Stimulated activated naive CD4-positive, alpha-beta T cell (primary cell): ENCODE data around the gene D2HGDH.
"Not testable (repeated sequence)": the region's sequence is repeated elsewhere in the genome, so short reads cannot be mapped to it uniquely, and the experiment has no call there.

Experiments
- DNase-seq, 6 experiments: peaks; one replicate each; lab custom pipeline; 2025; lab: John Stamatoyannopoulos, UW

Gene D2HGDH

DNA sequence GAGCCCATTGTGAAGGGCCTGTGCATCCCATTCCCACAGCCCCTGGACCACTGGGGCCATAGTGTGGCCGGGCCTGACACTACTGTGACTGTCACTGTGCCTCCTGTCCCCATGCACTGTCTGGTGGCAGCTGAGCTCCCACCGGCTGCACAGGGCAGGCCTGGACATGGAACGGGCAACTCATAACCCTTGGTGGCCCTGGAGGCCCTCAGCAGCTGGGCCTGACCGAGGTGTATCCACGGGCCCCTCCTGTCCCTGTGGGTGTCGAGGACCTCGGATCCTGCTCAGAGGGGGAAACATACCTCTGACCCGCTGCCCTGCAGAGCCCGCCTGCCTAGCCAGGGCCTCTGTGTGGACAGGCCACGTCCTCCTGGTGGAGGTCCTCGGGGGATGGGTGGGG is 34.4 kb downstream of the D2HGDH start:
- DNase-seq = no peak

DNA sequence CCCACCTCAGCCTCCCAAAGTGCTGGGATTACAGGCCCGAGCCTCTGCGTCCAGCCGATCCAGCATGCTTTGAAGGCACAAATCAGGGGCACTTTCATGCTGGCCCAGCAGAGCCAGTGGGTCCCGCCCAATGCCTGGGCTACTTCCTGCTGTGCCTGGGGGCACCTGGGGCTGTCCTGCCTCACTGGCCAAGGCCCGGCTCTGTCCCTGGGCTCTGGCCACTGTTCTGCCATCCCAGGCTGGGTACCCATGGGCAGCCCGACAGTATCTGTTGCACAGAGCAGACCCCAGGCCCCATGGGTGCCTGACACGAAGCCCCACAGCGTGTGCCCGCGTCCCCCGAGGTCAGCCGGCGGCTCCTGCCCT is 35.4 kb downstream of the D2HGDH start:
- DNase-seq = no peak

DNA sequence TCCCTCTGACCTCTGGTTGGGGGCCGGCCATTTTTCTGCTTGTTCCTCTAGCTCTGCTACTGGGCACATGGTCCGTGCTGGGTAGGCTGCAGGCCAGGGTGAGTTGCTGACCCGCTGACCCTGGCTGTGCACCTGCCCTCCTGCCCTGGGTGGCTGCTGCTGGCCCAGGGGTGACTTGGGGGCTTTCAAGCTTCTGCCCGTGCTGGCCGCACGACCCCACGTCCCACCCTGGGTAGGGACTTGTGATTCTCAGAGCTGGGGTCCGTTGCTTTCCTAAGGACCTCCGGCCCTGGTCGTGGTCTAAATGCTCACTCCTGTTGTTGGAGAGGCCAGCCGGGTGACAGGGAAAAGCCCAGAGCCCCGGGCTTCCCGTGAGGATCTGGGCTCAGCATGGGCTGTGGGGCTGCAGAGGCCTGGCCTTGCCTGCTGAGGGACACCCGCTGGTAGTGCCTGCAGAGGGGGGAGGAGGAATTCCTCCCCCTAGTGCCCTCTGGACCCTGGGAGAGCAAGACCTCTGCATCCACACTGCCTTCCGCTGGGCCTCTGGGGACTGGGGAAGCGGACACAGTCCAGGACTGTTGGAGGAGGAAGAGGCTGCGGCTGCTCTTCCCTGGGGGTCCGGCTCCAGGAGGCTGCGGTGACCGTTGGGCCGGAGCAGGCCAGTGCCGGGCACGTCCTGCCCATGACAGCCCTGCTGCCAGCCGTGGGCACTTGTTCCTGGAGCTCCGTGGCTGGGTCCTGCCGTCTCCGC is 35.9 kb downstream of the D2HGDH start:
- DNase-seq = no peak

DNA sequence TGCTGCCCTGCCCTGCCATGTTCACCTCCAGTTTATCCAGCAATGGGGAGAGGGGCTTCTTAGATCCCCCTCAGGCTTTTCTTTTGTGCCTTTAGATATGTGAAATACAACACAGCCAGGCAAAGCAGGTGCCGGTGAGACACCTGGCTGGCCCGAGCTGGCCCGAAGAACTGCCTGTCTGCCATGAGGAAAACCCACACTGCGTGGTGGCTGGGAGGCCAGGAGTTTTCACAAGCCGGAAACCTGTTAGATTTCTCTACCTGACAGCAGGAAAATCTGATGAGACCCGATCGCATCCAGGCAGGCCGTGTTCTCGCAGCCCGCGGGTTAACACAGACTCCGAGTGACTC is 36.5 kb downstream of the D2HGDH start:
- no peak for DNase-seq

DNA sequence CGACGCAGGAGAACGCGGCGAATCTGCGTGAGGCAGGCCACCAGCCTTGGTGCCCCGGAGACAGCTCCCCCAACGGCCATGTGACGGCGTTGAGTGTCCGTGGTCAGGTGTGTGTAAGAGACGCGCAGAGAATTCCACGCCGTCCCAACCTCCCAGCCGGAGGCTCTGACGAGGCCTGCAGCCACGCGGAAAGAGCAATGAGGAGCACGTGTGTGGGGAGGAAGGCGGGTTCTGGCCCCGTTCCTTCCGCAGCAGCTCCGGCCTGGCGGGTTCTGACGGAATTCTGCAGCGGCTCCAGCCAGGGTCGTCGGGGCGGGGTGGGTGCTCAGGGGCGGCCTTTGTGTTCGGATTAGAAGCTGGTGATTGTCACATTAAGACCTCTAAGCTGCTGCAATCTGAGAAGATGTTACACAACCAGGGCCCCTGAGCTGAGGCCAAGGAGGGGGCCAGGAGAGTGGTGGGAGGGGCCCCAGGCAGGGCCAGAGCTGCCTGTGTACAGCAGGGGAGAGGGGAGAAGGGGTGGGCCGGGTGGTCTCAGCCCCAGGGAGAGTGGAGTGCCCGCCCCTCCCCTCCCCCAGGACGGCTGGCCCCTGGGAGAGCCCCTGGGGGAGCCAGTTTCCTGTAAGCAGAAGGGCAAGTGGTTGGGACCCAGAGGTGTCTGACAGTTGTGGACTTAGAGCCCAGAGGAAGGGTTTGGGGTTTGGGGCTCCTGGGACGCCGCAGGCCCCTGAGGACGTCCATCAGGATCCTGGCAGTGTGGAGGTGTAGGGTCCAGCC is 37.0 kb downstream of the D2HGDH start:
- no peak for DNase-seq

DNA sequence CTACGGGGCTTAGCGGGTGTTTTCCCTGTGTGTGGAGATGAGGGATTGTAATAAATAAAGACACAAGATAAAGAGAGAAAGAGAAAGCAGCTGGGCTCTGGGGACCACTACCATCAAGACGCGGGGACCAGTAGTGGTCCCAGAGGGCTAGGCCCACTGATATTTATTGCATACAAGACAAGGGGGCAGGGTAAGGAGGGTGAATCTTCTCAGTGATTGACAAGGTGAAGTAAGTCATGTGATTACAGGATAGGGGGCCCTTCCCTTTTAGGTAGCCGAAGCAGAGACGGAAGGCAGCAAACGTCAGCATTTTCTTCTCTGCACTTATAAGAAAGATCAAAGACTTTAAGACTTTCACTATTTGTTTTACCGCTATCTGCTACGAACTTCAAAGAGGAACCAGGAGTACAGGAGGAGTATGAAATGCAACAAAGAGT is 37.7 kb downstream of the D2HGDH start:
- DNase-seq = peak in 3 of 6 experiments; percentile 26 to 47 (median 44)

DNA sequence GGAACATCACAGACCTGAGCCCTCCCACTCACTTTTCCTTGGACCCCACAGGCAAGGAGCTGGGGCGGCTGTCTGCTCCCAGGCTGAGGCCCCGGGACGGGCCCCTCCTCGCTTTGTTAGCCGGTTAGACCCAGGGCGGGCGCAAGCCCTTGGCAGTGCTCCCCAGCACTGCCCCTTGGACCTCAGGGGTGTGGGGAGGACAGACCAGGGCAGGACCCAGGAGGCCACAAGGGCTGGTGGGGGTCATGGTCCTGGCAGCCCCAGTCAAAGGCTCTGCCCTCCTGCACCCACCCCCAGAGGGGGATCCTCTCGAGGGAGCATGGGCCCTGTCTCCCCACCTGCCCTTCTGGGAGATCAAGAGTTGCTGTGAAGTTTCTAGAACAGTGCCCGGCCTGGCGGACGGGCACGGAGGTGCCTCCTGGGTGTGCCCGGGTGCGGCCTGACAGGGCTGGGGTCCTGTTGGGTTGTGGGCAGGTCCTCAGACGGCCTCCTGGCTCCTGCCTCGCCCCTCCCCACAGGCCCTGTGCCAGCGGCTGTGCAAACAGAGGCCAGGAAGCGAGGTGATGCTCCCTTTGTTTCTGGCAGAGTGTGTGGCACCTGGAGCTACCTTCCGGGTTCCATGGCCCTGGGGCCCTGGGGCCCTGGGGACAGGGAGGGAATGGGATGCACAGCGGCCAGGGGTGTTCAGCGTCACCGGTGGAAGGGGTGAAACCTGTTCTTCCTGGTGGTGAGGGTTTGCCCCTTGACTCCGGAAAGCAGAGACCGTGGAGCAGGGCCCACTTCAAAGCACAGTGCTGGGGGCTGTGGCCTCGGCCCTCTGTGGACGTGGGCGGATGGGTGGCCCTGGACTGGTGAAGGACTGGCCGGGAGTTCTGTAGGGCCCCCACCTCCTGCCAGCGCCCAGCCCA is 39.3 kb downstream of the D2HGDH start:
- DNase-seq = no peak

DNA sequence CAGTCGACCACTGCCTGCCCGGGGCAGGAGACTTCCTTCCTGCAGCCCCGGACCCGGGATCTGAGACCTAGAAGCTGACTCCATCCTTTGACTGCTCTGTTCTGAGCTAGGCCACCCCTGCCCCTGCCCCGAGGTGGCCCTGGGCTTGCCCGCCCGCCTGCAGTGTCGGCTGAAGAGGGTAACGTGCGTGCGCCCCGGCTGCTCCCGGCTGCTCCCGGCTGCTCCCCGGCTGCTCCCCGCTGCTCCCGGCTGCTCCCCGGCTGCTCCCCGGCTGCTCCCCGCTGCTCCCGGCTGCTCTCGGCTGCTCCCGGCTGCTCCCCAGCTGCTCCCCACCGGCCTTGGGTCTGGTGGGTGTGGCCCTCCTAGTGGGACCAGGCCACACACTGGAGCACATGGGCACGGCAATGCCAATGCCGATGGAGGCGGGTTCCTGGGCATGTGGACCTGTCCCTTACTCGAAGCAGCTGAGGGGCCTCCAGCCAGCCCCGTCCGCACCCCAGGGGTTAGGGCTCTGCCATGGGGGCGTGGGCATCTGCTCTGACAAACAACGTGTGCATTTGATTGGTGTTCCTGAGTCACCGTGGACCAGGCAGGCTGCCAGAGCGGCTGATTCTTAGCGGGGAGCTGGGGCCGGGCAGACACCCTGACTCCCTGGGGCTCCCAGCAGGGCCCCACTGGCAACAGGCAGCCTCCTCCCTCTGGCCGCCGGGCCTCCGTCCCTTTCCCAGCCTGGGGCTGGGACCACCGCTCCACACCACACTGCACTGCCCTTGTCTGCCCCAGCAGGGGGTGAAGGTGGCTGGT is 40.2 kb downstream of the D2HGDH start:
- no peak for DNase-seq

DNA sequence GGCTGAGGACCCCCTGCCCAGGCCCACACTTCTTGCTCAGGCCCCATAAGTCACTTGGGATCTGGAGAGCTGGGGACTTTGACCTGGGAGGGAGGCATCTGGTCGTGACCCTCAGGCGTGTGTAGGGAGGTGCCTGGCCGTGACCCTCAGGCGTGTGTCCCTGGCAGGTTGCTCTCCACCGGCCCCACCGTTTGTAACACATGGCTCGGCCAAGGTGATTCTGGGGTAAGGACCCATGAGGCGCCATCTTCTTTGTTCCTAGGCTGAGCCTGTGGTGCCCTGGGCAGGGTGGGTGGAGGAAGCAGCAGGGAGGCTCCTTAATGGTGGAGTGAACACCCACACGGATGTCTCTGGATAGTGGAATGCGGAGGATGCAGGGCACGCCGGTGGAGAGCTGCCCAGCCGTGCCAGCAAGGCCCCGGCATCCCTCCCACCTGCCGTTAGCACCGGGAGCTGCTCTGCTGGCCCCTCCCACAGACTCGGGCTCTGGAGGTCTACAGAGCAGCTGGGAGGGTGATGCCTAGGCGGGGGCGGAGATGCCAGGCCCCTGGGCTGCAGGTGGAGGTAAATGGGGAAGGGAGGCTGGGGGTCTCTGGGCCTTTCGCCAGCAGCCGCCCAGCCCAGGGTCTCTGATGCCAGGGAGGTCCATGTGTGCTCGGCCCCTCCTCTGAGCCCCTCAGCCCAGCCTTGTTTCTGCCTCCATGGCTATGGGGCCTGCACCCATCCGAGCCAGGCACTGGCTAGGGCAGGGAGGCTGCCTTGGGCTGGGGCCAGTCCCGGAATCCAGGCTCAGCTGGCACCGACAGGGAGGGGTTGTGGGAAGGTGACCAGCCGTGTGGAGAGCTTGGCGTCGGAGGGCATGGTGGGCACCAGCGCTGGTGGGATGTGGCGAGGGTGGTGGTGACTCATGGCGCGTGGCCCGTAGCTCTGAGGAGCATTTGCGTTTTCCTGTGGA is 41.1 kb downstream of the D2HGDH start:
- DNase-seq = no peak

DNA sequence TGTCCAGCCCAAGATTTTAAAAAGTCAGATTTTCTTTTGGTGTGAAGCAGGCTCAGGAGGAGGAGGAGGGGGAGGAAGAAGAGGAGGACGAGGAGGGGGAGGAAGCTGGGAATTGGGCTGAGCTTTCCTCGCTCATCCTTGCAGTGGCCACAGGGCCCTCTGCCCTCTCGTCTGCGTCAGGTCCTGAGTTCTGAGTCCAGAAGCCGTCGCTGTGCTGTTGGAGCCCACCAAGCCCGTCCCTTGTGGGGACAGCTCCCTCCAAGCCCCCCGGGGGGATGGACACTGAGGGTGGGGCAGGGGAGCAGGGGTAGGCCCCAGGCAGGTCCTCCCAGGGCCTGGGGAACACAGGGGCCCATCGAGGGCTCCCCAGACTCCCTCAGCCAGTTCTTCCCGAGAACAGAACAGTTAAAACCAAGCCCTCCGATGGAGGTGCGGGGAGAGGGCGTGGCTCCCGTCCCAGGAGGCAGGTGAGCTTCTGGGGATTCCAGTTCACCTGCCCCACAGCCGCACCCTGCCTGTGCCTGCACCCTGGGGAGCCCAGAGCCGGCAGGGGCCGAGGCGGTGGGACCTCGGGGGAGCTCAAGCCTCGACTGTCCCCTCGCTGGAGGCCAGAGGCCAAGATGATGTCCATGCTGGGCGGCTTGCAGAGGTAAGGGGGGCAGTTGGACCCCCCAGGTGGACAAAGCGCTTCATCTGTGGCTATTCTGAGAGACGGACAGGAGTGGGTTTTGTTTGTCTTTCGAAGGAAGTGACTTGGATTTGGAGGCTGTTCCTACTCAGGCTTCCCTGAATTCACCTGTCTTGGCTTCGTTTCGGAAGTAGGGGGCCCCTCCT is 42.1 kb downstream of the D2HGDH start, which contains the start of gene GAL3ST2:
Gene GAL3ST2 (plus strand): TSS at position 487 of the 834 bp plus-strand sequence. CDS start 134 bp downstream, at position 621.
- DNase-seq = no peak

DNA sequence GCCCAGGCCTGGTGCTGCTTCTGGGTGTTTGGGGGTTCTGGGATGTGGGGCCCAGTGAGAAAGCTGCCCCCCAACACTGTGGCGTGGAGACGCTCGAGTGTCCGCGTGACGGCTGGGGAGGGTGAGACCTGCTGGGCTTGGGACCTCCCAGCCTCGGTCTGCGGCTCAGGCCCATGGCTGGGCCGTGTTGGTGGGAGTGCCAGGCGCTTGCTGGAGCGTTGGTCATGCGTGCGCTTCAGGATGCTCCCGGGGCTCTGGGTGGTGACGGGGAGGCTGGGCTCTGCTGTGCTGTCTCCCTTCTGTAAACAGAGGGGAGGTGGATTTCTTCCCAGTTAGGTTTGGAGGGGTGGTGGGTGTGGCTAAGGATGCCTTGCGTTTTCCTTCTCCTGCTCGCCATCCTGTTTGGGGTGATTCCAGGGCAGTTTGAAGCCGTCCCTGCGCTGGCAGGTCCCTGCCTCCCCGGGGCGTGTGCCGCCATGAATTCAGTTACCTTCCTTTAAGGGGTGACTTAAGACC is 42.8 kb downstream of the D2HGDH start:
- DNase-seq = no peak

DNA sequence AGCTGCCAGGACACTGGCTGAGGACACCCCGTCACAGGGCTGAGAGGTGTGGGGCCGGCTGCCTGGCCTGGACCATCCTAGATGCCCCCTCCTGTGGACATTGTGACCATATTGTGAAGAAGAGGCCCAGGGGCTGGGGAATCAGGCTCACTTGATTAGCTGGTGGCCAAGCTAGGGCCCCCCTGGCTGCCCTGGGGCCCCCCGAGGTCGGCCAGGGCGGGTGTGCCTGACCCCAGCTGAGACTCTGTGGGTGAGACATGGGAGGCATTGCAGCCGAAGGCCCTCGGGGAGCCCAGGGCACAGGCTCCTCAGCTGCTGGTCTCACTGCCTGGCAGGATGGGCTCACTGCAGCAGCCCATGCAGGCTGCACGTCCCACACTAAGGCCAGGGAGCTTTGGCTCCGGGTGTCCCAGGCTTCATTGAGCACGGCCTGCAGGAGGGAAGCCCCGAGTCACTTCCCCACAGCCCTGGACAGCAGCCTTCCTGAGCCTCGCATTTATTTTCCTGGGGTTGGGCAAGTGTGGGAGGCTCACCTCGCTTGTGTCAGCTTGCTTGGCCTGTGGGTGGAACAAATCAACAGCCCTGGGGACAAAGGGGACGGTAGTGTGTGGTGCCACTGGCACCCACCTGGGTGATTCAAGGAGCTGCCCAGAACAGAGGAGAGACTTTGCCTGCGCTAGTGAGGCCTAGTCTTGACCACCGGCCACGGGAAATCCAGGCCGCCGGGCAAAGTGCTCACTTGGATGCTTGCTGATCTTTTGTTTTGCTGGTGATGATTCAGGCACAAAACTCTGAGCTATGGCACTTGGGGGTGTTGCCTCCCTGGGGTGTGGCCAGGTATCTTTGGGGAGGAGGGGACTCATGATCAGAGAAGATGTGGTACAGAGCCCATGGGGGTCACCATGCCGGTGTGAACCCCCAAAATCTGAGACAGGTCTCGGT is 43.5 kb downstream of the D2HGDH start:
- DNase-seq = no peak

DNA sequence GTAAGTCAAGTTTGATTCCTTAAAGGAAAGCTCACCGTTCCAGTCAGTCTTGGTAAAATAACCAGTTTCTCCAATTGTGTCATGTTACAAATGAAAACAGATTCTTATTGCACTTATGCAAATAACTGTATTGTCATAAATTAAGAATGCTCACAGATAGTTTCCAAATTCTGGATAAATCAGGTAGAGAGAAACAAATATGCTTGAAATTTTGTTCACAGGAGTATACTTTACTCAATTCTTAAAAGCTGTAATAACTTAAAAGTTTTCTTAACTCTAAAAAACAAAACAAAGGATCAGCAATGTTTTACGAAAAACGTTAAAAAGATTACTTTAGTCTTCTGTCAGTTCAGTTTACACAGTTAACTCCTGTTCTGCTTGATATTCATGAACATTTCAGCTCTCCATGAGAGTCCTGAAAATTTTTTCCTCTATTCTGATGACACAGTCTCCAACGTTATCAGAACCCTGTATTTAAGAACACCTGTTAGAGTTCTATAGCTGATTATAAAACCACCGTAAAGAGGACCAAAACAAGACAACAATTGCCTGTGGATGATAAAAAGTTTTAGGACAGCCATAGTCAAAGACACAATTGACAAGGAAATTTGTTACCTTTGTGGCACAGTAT is 46.6 kb downstream of the D2HGDH start:
- DNase-seq = no peak

DNA sequence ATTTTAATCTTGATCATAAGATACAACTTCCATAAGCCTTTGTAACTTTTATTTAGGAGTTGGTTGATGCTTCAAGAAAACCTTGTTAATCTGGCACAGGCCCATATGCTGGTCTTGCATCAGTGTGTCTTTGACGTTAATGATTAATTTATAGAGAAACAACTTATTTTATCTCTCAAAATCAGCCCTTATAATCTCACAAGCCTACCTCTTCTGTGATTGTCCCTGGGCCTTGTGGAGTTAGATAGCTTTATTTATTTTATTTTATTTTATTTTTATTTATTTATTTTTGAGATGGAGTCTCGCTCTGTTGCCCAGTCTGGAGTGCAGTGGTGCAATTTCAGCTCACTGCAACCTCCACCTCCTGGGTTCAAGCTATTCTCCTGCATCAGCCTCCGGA is 47.6 kb downstream of the D2HGDH start:
- not testable (repeated sequence) for DNase-seq

DNA sequence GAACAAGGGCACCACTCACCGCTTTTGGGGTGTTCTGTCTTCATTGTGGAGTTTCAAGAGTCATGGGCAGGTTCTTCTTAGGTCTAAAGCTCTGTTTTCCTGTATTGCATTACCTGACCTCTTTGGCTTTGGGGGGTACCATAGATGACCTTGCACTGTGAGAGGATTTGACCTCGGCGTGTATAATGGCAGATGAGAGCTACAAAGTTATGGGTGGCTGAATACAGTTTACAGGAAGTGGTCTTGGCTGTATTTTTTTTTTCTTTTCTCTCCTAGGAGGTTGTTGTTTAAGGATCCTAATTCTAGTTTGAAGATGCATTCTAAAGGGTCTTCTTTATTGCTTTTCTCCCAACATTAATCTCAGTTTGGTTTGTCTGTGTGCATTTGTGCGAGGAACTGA is 53.7 kb downstream of the D2HGDH start:
- DNase-seq = no peak

DNA sequence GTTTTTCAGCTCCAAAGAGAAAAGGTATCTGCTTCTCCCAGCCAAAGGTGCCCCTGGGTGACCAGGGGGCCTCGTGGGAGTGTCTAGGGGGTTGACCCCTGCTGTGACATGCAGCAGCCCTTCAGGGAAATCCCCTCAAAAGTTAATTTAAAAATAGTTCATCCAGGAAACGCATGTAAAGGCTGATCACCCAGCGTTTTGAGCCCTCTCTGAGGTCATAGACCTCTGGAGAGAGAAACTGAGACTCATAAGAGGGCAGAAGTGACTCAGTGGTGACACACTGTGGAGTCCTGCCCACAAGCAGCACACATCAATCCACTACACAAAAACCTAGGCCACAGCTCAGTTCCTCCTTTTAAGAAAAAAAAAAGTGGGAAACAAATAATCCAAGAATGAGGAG is 54.1 kb downstream of the D2HGDH start:
- DNase-seq = no peak

DNA sequence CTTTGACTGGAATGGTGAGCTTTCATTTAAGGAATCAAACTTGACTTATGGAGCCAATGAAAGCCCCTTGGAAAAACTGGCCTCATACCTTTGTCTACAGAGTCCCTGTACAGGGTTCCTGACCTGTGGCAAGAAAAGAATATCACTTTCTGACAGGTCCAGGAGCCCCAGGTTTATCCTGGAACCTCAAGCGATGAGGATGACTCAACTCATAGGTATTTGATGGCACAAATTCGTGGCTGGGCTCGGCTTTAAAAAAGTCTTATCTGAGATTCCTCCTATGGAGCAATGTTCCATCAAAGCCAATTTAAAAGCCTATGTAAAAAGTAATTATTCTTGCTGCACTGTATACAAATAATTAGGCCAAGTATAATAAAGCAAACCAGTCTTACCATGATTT is 57.0 kb downstream of the D2HGDH start:
- DNase-seq = not testable (repeated sequence)

DNA sequence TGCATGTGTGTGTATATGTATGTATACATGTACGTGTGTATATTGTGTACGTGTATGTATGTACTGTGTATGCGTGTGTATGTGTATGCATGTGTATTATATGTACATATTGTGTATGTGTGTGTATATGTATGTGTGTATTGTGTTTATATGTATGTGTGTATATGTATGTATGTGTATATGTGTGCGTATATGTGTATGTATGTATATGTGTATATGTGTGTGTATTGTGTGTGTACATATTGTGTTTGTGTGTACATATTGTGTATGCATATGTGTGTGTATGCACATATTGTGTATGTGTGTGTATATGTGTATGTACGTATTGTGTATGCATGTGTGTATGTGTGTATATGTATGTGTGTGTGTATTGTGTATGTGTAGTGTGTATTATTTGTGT is 59.0 kb downstream of the D2HGDH start:
- no peak for DNase-seq
